HepG2 (cell line): ENCODE data around the gene EXOC6B. TPM values are rescaled to one million over a fixed set of nuclear protein-coding genes. Genes with fewer than 3 reads are reported as not detected.
A peak's percentile ranks its signal among the peaks of the same experiment; 100 is the strongest.

Source experiments
- ATAD3A ChIP-seq: sonication (generic); formaldehyde crosslinking; IDR thresholded peaks from 2 replicates; pipeline ENCODE4 v1.4.0; 2020; ENCODE audit warnings: missing genetic modification reagents
- CBX5 ChIP-seq: sonication (generic); formaldehyde crosslinking; IDR thresholded peaks from 2 replicates; pipeline ENCODE4 v1.4.0; 2020; ENCODE audit warnings: missing genetic modification reagents, borderline replicate concordance
- CEBPZ ChIP-seq: IDR thresholded peaks from 2 replicates; pipeline ENCODE4 v1.6.1; 2012; ENCODE audit warnings: low read length, improper control_type of control experiment
- FOXK1 ChIP-seq: sonication (generic); formaldehyde crosslinking; IDR thresholded peaks from 2 replicates; pipeline ENCODE4 v1.4.0; 2020; ENCODE audit warnings: low read depth, missing genetic modification reagents, borderline replicate concordance
- GZF1 ChIP-seq: sonication (generic); formaldehyde crosslinking; IDR thresholded peaks from 2 replicates; pipeline ENCODE4 v1.5.1; 2020; ENCODE audit warnings: mild to moderate bottlenecking, missing genetic modification reagents
- IKZF5 ChIP-seq: IDR thresholded peaks from 2 replicates; pipeline ENCODE4 v1.6.1; 2018; ENCODE audit warnings: missing genetic modification reagents, mild to moderate bottlenecking, missing compliant biosample characterization
- MXD4 ChIP-seq: IDR thresholded peaks from 2 replicates; pipeline ENCODE4 v1.6.1; 2016; ENCODE audit warnings: mild to moderate bottlenecking, missing biosample characterization, missing genetic modification reagents
- ZFY ChIP-seq: sonication (generic); formaldehyde crosslinking; IDR thresholded peaks from 2 replicates; pipeline ENCODE4 v1.4.0; 2020; ENCODE audit warnings: missing genetic modification reagents
- ZNF281 ChIP-seq: sonication (generic); formaldehyde crosslinking; IDR thresholded peaks from 2 replicates; pipeline ENCODE4 v1.4.0; 2020; ENCODE audit warnings: missing genetic modification reagents, borderline replicate concordance
- ZNF747 ChIP-seq: sonication (generic); formaldehyde crosslinking; IDR thresholded peaks from 2 replicates; pipeline ENCODE4 v1.8.1; 2023; ENCODE audit warnings: missing genetic modification reagents, mild to moderate bottlenecking, borderline replicate concordance
- polyA plus RNA-seq, 8 experiments: library from polyadenylated mRNA; depleted of rRNA in 3 of 8; stranded (reverse) in 7 of 8; unstranded in 1 of 8; fragments of >200 nt; fragmentation: Illumina TruSeq in 4 of 8; extraction: Trizol in 4 of 8; gene quantifications; 2 replicates each; pipeline versions ENCODE4 v1.2.1 to v1.2.3, GENCODE V29; 2011 to 2016; ENCODE audit warnings: low read depth in 4 of 8, missing spikeins in 1 of 8, mixed read lengths in 1 of 8; ENCODE audit not compliant: insufficient read depth in 1 of 8
- total RNA-seq, 5 experiments: library from RNA; depleted of rRNA; stranded (reverse); fragments of >200 nt; fragmentation: Illumina TruSeq; extraction: Trizol; gene quantifications; 2 replicates each; pipeline ENCODE4 v1.2.3, GENCODE V29; 2016; ENCODE audit warnings: low read depth in 1 of 5
- TF ChIP-seq, protein P1 (sequence below): sonication (generic); formaldehyde crosslinking; IDR thresholded peaks from 2 replicates; pipeline ENCODE4 v1.4.0; 2020; ENCODE audit warnings: missing genetic modification reagents, borderline replicate concordance
- TF ChIP-seq, protein P2 (sequence below): sonication (generic); formaldehyde crosslinking; IDR thresholded peaks from 2 replicates; pipeline ENCODE4 v1.4.0; 2020; ENCODE audit warnings: mild to moderate bottlenecking, missing genetic modification reagents, borderline replicate concordance

The EXOC6B gene
- total and polyA plus RNA-seq, 2 of the 13 experiments (the other 11 are each of a cell fraction or from before 2014, with no cell fraction given) = 9.1 to 15.9 TPM

GRCh38 chr2:72757177-72757775, 68.6 kb downstream of the EXOC6B start (continued):
- peak; percentile 53; the same call in 1 of the 2 replicates for TF ChIP-seq FOXK1 (CRISPR knock-in tag)
- peak; percentile 82 for TF ChIP-seq IKZF5
- no peak for TF ChIP-seq GZF1 (CRISPR knock-in tag)
- TF ChIP-seq CEBPZ = no peak
- TF ChIP-seq ZFY (CRISPR knock-in tag) = peak; percentile 48
- TF ChIP-seq, protein P1, sequence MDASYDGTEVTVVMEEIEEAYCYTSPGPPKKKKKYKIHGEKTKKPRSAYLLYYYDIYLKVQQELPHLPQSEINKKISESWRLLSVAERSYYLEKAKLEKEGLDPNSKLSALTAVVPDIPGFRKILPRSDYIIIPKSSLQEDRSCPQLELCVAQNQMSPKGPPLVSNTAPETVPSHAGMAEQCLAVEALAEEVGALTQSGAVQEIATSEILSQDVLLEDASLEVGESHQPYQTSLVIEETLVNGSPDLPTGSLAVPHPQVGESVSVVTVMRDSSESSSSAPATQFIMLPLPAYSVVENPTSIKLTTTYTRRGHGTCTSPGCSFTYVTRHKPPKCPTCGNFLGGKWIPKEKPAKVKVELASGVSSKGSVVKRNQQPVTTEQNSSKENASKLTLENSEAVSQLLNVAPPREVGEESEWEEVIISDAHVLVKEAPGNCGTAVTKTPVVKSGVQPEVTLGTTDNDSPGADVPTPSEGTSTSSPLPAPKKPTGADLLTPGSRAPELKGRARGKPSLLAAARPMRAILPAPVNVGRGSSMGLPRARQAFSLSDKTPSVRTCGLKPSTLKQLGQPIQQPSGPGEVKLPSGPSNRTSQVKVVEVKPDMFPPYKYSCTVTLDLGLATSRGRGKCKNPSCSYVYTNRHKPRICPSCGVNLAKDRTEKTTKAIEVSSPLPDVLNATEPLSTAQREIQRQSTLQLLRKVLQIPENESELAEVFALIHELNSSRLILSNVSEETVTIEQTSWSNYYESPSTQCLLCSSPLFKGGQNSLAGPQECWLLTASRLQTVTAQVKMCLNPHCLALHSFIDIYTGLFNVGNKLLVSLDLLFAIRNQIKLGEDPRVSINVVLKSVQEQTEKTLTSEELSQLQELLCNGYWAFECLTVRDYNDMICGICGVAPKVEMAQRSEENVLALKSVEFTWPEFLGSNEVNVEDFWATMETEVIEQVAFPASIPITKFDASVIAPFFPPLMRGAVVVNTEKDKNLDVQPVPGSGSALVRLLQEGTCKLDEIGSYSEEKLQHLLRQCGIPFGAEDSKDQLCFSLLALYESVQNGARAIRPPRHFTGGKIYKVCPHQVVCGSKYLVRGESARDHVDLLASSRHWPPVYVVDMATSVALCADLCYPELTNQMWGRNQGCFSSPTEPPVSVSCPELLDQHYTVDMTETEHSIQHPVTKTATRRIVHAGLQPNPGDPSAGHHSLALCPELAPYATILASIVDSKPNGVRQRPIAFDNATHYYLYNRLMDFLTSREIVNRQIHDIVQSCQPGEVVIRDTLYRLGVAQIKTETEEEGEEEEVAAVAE = no peak
- TF ChIP-seq ATAD3A (CRISPR knock-in tag) = no peak
- TF ChIP-seq MXD4 (CRISPR knock-in tag) = 0 out of 2 replicates have a peak, but pooled peaks have one; percentile 39
- TF ChIP-seq ZNF747 (CRISPR knock-in tag) = no peak
- TF ChIP-seq, protein P2, sequence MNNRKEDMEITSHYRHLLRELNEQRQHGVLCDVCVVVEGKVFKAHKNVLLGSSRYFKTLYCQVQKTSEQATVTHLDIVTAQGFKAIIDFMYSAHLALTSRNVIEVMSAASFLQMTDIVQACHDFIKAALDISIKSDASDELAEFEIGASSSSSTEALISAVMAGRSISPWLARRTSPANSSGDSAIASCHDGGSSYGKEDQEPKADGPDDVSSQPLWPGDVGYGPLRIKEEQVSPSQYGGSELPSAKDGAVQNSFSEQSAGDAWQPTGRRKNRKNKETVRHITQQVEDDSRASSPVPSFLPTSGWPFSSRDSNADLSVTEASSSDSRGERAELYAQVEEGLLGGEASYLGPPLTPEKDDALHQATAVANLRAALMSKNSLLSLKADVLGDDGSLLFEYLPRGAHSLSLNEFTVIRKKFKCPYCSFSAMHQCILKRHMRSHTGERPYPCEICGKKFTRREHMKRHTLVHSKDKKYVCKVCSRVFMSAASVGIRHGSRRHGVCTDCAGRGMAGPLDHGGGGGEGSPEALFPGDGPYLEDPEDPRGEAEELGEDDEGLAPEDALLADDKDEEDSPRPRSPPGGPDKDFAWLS (CRISPR knock-in tag) = no peak
- TF ChIP-seq ZNF281 = 0 out of 2 replicates have a peak, but pooled peaks have one; percentile 13
- TF ChIP-seq CBX5 (CRISPR knock-in tag) = no peak
